ENCODE measurements around the gene HS3ST6.
"Not testable (repeated sequence)": the region's sequence is repeated elsewhere in the genome, so short reads cannot be mapped to it uniquely, and the experiment has no call there.

HS3ST6 gene

DNA sequence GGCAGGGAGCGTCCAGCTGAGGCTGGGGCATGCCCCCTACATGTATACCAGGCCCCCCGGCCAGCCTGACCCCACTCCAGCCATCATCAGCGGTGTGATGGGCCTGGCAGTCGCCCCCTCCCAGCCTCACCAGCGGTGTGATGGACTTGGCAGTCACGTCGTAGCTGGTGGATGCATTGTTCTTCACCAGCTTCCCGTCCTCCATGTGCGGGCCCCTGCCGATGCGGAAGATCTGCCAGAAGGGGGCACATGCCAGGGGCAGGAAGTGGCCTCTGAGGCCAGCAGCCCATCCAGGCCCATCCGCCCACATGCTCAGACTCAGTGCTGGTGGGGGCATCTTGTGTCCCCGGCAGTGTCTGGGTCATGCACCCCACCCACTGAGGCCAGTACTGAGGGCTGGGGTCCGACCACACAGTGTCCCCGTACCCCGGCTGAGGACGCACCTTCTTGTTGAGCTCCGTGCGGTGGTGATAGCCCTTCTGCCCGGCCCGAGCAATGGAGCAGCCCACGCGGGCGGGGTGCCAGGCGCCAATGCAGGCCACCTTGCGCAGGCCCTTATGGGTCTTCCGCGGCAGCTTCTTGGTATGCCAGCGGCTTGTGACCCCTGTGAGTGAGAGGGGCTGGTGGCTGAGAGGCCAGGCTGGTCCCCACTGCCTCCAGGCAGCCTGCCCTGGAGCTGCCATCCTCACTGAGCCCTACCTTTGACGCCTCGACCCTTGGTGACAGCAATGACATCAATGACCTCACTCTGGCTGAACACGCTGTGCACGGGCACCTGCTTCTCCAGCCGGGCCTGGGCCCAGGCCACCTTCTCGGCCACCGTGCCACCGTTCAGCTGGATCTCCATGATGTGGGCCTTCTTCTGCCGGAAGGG is 28.5 kb upstream of the HS3ST6 start:
- peak; percentile 17 for DNase-seq

DNA sequence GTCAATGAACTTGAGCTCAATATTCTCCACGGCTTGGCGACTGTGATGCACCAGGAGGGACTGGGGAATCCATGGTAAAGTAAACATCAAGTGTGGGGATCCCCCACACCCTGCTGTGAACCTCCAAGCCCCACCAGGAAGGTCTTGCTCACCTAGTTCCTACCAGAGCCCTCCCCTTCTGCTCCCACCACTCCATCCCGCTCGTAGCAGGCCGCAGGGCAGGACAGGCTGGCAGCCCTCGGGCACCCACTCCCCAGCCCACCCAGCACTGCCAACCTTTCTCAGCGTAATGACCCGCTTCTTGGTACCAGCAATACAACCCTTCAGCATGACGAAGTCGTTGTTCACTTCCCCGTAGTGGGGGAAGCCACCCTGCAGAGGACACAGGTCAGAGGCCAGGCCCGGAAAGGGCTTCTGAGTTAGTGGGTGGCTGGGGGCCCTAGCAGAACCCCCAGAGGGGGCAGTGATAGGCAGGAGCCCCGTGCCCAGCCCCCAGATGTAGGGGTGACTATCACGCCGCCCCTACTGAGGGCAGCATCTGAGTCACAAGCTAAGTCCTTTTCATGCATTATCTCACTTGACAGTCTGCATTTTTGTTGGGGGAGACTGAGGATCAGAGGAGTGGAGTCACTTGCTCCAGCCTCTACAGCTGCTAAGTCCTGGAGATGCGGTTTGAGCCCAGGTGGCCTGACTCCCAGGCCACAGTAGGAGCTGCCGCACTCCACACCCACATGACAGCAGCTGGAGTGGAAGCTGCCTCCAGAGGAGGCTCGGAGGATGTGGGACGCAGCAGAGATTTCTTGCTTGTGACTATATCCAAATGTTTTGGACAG is 27.6 kb upstream of the HS3ST6 start:
- DNase-seq = no peak

DNA sequence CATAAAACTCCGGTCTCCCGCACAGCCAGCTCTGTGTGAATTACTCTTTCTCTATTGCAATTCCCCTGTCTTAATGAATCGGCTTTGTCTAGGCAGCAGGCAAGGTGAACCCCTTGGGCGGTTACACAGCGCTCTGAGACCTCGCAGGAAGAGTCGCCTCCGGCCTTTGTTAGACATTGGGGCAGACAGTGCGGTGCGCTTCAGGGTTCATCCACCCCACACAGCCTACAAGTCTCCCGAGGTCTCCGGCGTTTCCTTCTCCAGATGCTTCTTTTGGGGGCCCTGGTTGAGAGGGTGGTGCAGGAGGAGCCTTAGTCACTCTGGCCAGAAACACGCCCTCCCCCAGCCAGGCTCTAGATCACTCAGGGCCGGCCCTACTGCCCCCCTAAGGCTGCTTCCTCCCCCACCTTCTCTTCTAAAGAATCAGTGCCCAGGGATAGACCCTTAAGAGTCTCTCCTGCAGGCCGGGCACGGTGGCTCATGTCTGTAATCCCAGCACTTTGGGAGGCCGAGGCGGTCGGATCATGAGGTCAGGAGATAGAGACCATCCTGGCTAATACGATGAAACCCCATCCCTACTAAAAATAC is 26.5 kb upstream of the HS3ST6 start:
- DNase-seq = no peak

DNA sequence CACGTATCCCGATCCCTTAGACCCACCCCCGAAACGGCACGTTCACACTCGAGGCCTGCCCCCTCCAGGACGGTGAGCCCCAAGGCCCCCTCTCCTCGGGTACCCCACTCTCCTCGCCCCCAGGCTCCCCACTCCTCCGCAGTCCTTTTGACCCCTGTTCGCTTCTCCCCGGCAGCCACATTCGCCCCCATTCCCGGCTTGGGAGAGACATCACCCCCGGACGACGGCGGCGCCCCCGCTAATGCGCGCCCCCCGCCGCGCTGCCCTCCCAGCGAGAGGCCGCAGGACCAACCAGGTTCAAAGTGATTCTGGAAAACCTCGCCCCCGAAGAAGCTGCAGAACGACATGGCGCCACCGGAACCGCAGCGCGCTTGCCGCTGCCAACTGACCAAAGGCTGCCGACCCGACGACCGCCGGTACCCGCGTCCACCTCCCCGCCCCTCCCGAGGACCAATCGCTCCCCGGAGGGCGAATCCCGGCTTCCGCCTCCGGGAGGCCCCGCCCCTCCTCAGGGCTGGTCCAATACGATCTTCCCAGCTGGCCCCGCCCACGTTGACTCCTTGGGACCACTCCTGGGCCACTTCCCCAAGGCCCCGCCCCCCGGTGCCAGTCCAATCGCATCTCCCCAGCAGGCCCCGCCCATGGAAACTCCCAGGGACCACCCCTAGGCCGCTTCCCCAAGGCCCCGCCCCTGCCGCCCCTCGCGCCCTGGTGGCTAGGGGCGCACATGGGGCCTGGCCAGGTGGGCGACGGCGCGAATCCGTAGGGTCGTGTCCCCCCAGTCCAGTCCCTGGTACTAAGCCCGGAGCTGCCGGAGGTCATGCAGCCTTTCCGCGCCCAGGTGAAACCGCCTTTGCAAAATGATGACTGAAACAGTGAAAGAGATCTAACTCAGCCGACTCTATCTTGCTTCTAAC is 24.9 kb upstream of the HS3ST6 start, which contains the start of gene MSRB1:
TSS of gene MSRB1 (minus strand) at position 390 of the 917 bp plus-strand sequence. CDS start at position 347, 43 bp downstream.
- DNase-seq = peak; percentile 99

DNA sequence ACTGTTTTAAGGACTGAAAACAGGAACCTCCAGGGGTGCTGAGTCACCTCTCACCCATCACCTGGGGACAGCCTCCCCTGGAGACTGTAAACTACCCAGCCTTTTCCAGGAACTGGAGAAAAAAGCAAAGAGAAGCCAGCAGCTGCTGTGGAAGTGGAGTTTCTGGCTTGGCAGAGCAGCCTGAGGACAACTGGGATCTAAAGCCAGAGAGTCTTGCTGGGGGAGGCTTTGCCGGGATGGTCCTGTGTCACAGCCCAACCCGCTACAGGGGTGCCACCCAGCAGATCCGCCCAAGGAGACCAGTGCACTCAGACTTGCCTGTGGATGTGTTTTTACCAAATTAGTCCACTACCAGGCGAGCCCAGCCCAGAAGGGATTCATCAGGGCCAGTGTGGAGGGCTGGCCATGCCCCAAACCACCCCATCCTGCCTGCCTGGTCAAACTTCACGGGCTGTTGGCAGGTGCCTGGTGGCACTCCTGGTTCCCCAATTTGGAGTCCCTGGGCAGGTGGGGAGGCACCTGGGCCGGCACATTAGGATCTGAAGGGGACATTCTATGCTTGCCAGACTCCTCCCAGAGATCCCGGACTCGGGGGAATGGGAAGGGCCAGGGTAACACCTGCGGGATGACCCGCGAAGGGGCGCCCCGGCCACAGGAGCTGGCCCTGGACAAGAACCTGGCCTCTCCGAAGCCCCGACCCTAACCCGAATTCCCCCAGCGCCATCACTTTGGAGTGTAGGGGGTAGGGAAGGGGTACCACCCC is 24.0 kb upstream of the HS3ST6 start:
- DNase-seq = peak; percentile 52

DNA sequence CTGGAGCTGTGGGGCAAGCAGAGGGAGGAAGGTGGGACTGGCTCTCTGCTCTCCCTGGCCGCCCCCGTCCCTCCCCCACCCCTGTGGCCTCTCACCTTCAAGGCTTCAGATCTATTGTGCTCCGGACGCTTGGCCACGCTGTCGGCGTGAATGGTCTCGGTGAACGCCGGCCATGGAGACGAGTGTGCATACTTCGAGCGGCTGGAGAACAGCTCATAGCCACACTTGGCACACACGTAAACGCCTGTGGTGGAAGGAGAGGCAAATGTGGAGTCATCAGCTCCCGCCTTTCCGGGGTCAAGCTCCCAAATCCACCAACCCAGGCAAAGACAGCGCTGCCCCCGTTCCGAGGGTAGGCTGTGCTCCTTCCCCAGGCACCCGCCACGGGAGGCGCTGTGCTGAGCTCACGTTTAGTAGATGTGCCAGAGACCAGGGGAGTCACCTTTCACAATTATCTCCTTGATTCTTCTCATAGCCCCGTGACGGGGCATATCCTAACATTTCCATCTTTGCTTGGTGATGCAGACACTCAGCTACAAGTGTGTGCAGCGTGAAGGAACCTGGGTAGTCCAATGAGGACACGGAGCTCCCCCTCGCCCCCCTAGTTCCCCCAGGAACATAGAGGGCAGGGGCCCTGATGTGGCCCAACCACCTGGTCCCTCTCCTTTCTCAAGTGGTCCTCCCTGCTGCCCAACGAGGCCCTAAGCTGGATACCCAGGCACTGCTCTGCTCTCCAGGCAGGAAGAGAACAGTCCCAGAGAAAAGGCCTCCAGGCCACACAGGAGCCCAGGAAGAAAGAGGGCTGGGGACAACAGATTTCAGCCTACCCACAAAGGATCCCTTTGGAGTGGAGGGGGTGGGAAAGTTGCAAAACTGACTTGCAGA is 23.2 kb upstream of the HS3ST6 start:
- peak; percentile 20 for DNase-seq

DNA sequence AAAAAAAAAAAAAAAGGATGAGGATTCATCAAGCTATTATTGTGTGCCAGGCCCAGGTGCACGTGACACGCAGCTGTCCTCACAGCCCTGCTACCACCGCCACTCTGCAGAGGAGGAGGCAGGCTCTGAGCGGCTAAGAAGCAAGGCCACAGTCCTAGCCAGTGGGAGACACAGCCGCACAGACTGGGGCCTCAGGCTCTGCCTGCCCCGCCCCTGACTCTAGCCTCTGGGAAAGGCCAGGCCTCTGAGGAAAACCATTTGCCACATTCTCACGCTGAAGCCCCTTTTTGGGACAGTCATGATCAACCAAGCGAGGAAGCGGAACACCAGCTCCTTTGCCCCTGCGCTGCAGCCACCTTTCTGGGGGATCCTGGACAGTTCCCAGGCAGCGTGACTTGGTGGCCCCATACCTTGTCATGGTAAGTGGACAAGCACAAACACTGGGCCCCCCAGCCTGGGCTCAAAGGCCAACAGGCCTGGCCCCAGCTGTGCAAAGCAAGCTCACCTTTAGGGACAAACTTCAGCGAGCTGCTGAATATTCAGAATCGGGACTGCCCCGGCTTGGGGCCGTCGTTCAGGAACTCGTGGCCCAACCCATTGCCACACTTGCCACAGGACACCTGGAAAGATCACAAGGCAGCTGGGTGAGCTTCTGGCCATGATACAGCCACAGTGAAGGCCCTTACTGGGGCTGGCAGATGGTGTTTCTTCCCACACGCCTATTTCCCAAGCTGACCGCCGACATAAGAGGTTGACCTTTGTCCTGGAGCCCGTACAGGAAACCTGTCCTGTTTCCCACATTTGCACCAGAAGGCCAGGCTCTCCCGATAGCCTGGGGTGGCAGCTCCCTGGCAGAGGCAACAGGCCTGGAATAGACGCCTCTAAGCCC is 22.3 kb upstream of the HS3ST6 start:
- peak; percentile 20 for DNase-seq

DNA sequence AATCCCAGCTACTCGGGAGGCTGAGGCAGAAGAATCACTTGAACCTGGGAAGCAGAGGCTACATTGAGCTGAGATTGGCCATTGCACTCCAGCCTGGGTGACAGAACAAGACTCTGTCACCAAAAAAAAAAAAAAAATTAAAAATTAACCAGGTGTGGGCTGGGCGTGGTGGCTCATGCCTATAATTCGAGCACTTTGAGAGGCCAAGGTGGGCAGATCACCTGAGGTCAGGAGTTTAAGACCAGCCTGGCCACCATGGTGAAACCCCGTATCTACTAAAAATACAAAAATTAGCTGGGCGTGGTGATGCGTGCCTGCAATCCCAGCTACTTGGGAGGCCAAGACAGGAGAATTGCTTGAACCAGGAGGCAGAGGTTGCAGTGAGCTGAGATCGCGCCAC is 21.6 kb upstream of the HS3ST6 start:
- DNase-seq = not testable (repeated sequence)

DNA sequence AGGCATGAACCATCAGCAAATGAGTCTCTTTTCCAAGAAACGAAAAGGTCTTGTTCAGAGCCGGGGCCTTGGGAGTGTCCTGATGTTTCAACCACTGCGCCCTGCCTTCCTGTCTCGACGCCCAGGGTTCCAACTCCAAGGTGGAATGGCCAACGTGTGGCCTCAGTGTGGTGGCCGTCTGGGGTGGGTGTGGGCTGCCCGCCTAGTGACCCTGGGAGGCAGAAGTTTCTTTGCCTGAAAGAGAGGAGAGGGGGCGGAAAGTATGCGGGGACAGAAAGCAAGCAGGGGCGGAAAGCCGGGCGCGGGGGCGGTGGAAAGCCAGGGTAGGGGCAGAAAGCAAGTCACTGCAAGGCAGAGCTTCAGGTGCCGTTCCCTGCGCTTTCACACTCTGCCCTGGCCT is 20.7 kb upstream of the HS3ST6 start:
- DNase-seq = peak; percentile 14

DNA sequence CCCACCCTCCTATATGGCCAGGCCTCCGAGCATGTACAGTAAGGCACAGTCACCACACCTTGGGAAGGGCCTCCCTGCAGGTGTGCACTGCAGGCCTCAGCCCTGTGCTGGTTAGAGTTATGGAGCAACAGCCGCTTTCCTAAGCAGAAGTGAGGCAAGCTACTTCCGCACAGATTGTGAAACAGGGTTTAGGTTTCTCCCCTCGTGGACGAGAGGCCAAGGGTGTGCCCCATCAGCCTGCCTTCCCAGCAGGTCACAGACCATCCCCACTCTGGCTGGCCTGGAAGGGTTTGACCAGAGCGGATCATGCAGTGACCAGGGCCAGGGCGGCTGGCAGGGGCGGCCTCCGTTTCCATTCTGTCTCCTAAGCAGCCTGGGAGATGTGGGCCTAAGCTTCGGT is 20.1 kb upstream of the HS3ST6 start:
- DNase-seq = peak; percentile 57

DNA sequence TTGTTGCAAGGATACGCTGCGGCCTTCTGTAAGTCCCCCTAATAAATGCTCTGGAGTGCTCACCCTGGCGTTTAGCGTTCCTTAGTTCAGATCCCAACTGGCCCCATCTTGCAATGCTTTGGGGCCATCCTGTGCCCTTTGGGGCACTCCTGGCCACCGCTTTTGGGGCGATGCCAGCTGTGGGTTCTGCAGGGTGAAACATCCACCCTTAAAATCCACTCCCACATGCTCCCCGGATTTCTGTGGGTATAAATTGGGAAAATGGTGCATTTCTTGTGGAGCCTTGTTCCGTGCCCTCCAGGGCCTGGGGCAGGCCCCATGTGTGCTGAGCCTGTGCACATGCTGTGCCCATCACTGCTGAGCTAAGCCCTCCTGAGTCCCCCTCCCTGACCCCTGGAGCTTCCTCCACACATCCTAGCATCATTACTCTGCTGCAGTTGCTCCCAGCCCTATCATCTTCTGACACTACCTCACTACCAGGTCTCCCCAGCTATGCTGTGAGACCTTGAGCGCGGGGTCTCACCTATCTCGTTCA is 18.8 kb upstream of the HS3ST6 start:
- DNase-seq = no peak

DNA sequence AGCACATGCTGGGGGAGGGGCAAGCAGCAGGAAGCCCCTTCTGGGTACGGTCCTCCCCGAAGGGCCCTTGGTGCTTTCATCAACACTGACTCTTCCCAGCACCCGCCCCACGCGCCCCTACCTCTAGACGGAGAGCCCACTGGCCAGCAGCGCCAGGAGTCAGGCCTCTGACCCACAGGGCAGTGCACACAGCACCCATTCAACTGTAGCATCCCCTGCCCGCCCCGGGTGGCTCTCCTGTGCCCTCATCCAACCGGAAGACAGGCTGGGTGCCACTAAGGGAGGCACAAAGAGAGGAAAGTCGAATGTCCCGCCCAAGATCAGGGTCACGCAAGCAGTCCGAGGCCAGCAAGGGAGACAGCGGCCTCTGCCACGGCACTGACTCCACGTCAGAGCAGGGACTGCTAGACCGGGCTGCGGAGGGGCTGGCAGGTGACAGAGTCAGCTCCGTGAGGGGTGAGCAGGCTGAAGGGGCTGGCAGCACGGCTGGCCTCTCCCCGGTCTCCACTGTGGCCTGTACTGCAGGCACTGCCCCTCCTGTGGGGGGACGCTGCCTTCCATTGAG is 15.0 kb upstream of the HS3ST6 start:
- no peak for DNase-seq

DNA sequence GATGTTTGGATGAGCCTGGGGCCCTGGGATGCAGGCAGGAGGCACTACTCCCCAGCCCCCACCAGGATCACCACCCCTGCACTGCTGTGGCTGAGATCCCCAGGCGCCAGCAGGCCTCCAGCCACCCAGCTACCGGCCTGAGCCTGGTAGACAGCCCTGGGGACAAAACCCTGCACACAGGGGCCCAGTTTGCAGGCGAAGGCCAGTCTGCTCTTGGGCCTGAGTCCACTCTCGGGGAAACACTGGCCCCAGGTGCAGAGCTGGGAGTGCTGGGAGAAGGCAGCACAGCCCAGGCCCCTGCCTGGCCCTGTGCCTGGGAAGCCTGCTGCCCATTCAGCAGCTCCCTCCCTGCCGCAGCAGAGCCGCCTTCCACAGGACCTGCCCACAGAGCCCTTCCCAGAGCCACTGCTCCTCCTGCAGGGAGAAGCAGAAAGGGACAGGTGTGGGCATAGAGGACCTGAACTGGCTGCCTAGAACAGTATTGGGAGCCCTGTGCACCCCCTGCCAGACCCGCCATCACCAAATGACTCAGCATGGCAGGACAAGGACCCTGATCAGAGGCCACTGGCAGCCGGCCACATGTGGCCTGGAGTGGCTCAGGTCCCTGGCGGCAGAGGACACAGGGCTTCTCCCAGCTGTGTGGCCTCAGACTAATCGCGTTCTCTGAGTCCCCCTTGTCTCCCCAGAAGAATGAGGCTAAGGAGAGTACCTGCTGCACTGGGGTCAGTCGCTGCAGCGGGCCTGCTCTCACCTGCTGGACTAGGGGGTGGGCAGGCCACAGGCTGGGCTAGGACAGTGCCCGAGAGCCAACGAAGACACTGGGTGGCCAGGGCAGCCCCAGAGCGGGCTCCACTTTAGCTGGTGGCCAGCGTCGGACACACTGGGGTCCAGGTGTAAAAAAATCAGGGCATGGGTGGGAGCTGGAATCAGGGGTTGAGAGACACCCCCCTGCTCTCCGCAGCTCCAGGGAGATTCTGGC is 14.1 kb upstream of the HS3ST6 start:
- DNase-seq = no peak

DNA sequence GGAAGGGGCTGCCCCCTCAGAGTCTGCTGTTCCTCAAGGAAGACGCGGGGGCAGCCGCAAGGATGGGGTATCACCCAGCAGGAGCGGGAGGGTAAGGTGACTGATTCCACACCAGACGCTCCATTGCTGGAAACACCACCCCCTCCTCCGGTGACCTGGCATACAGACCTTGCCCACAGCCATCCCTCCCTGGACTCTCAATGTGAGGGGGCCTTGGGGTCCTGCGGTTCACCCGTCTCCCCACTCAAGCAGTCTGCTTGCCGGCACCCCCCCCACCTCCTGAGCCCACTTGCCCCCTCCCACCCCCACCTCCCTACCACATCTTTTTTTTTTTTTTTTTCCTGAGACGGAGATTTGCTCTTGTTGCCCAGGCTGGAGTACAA is 12.1 kb upstream of the HS3ST6 start:
- DNase-seq = no peak

DNA sequence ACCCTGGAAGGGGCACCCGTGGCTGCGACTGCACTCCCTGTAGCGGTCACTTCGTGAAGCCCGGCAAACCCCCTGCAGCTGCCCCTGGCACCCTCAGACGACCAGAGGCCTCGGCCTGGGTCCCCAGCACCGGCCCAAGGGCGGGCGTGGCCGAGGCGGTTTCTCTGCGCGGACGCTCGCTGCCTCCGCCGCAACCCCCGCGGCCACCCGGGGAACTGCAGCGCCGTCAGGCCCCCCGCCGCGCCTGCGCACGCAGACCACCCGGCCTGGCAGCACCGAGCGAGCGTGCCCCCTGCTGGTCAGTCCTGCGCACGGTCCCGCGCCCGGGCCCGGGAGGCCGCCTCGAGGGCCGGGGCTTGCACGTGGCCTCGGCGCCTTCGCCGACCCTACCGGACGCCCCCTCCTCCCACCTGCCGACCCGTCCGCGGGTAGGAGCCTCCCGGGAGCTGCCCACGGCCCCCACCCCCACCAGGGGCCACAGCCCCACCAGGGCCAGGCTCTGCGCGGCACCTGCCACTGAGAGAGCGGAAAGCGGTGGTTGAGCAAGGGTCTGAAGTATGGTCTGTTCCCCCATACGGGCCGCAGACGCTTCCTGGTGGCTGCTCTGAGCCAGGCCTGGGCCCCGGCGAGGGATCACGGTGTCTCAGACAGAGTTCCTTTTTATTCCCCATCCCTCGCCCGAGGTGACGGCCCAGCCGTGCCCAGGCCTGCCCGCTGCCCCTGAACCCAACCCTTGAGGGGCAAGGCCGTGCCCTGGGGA is 11.5 kb upstream of the HS3ST6 start:
- DNase-seq = peak; percentile 94

DNA sequence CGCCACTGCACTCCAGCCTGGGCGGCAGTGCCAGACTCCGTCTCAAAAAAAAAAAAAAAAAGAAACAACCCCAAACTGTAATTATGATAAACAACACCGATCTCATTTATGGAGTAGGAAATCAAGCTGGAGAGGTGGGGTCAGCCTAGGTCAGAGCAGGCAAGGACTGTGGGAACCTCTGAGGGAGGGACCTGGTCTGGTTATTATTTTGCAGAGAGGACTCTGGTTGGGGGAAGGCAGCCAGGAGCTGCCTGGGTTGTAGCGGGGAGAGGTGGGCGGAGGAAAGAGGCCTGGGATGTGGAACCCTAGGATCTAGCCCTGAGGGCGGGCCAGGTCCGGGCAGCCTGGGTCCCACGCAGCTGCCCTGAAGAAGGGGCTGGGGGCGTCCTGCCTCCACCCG is 10.9 kb upstream of the HS3ST6 start:
- DNase-seq = peak; percentile 53

DNA sequence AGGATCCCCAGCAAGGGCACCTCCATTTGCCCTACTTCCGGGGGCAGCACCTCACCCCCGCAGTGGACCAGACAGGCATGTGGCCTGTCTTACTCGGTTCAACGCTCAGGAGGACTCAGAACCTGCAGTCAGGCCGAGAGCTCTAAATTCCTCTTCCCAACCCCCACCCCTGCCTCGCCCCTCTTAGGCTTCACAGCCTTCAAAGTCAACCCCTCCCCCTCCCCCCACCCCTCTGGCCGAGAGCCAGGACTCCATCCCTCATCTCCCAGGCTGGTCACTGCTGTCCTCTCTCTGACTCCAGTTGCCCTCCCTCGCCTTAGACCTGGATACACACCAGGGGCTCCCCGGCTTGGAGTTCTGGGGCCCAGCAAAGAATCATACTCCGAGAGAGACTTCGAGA is 8.1 kb upstream of the HS3ST6 start:
- DNase-seq = no peak

Measured in femur (tissue), 1 donor.